ENCODE data around the gene CEACAM16.

The CEACAM16 gene

GRCh38 chr19:44749292-44749691, 50.3 kb downstream of the CEACAM16 start:
- no peak for FAIRE-seq
- no peak for DNase-seq (ENCODE audit: insufficient read length, low spot score)
- TF ChIP-seq POLR2AphosphoS5 (IDR thresholded peaks at IDR 0.05; ENCODE audit: low read depth, low read length): no peak
- TF ChIP-seq PAX5 (IDR thresholded peaks at IDR 0.05; ENCODE audit: insufficient read depth, low read length, severe bottlenecking): no peak
- no peak for TF ChIP-seq SPI1 (IDR thresholded peaks at IDR 0.05; ENCODE audit: low read depth, low read length)
- TF ChIP-seq POLR2A (IDR thresholded peaks at IDR 0.05; ENCODE audit: low read depth, low read length): no peak
- no peak for TF ChIP-seq TAF1 (IDR thresholded peaks at IDR 0.05; ENCODE audit: low read depth, low read length)
- TF ChIP-seq POU2F2 (IDR thresholded peaks at IDR 0.05; ENCODE audit: low read depth, low read length): no peak

GRCh38 chr19:44749994-44750393, 51.0 kb downstream of the CEACAM16 start:
- FAIRE-seq (no peak), DNase-seq (ENCODE audit: insufficient read length, low spot score) (no peak)
- TF ChIP-seq PAX5 (IDR thresholded peaks at IDR 0.05; ENCODE audit: insufficient read depth, low read length, severe bottlenecking) (no peak), POLR2A (IDR thresholded peaks at IDR 0.05; ENCODE audit: low read depth, low read length) (no peak), POU2F2 (IDR thresholded peaks at IDR 0.05; ENCODE audit: low read depth, low read length) (no peak), POLR2AphosphoS5 (IDR thresholded peaks at IDR 0.05; ENCODE audit: low read depth, low read length) (no peak), TAF1 (IDR thresholded peaks at IDR 0.05; ENCODE audit: low read depth, low read length) (no peak), SPI1 (IDR thresholded peaks at IDR 0.05; ENCODE audit: low read depth, low read length) (no peak)

GRCh38 chr19:44752123-44752815, 53.3 kb downstream of the CEACAM16 start:
- no peak for TF ChIP-seq PAX5 (IDR thresholded peaks at IDR 0.05; ENCODE audit: insufficient read depth, low read length, severe bottlenecking)
- TF ChIP-seq POLR2A (IDR thresholded peaks at IDR 0.05; ENCODE audit: low read depth, low read length): no peak
- no peak for TF ChIP-seq POU2F2 (IDR thresholded peaks at IDR 0.05; ENCODE audit: low read depth, low read length)
- no peak for TF ChIP-seq TAF1 (IDR thresholded peaks at IDR 0.05; ENCODE audit: low read depth, low read length)
- FAIRE-seq (peak; percentile 56), DNase-seq (ENCODE audit: insufficient read length, low spot score) (no peak)

- DNase-seq (ENCODE audit: insufficient read length, low spot score) (peak; percentile 92), FAIRE-seq (peak; percentile 99)
- TF ChIP-seq POLR2AphosphoS5 (IDR thresholded peaks at IDR 0.05; ENCODE audit: low read depth, low read length) (0 out of 2 replicates have a peak, but pooled peaks have one; percentile 54), POLR2A (IDR thresholded peaks at IDR 0.05; ENCODE audit: low read depth, low read length) (peak; percentile 9; the same call in 1 of the 2 replicates), TAF1 (IDR thresholded peaks at IDR 0.05; ENCODE audit: low read depth, low read length) (0 out of 2 replicates have a peak, but pooled peaks have one; percentile 13), SPI1 (IDR thresholded peaks at IDR 0.05; ENCODE audit: low read depth, low read length) (peak; percentile 60), POU2F2 (IDR thresholded peaks at IDR 0.05; ENCODE audit: low read depth, low read length) (peak; percentile 91), PAX5 (IDR thresholded peaks at IDR 0.05; ENCODE audit: insufficient read depth, low read length, severe bottlenecking) (peak; percentile 57)
These were observed 54.1 kb downstream of the CEACAM16 start for GRCh38 chr19:44752816-44753625.

- DNase-seq (ENCODE audit: insufficient read length, low spot score) (no peak), FAIRE-seq (no peak)
- TF ChIP-seq PAX5 (IDR thresholded peaks at IDR 0.05; ENCODE audit: insufficient read depth, low read length, severe bottlenecking) (no peak), TAF1 (IDR thresholded peaks at IDR 0.05; ENCODE audit: low read depth, low read length) (no peak), POLR2AphosphoS5 (IDR thresholded peaks at IDR 0.05; ENCODE audit: low read depth, low read length) (no peak), SPI1 (IDR thresholded peaks at IDR 0.05; ENCODE audit: low read depth, low read length) (no peak), POU2F2 (IDR thresholded peaks at IDR 0.05; ENCODE audit: low read depth, low read length) (no peak), POLR2A (IDR thresholded peaks at IDR 0.05; ENCODE audit: low read depth, low read length) (no peak; the same call in 1 of the 2 replicates)
These were observed 54.6 kb downstream of the CEACAM16 start for GRCh38 chr19:44753626-44753931.

GRCh38 chr19:44753932-44754749, 55.2 kb downstream of the CEACAM16 start:
- DNase-seq (ENCODE audit: insufficient read length, low spot score) (peak; percentile 63), FAIRE-seq (peak; percentile 86)
- TF ChIP-seq POLR2A (IDR thresholded peaks at IDR 0.05; ENCODE audit: low read depth, low read length) (peak; percentile 47; the same call in 1 of the 2 replicates), TAF1 (IDR thresholded peaks at IDR 0.05; ENCODE audit: low read depth, low read length) (no peak), POU2F2 (IDR thresholded peaks at IDR 0.05; ENCODE audit: low read depth, low read length) (peak; percentile 11; the same call in 1 of the 2 replicates)

- DNase-seq (ENCODE audit: insufficient read length, low spot score) (no peak), FAIRE-seq (no peak)
- TF ChIP-seq PAX5 (IDR thresholded peaks at IDR 0.05; ENCODE audit: insufficient read depth, low read length, severe bottlenecking) (no peak), POLR2AphosphoS5 (IDR thresholded peaks at IDR 0.05; ENCODE audit: low read depth, low read length) (no peak), SPI1 (IDR thresholded peaks at IDR 0.05; ENCODE audit: low read depth, low read length) (no peak), POU2F2 (IDR thresholded peaks at IDR 0.05; ENCODE audit: low read depth, low read length) (no peak), POLR2A (IDR thresholded peaks at IDR 0.05; ENCODE audit: low read depth, low read length) (no peak; the same call in 1 of the 2 replicates), TAF1 (IDR thresholded peaks at IDR 0.05; ENCODE audit: low read depth, low read length) (no peak)
These were observed 55.8 kb downstream of the CEACAM16 start for GRCh38 chr19:44754750-44755080.

- DNase-seq (ENCODE audit: insufficient read length, low spot score) (no peak), FAIRE-seq (peak; percentile 69)
- no peak for TF ChIP-seq SPI1 (IDR thresholded peaks at IDR 0.05; ENCODE audit: low read depth, low read length)
- no peak for TF ChIP-seq POLR2A (IDR thresholded peaks at IDR 0.05; ENCODE audit: low read depth, low read length)
- TF ChIP-seq POLR2AphosphoS5 (IDR thresholded peaks at IDR 0.05; ENCODE audit: low read depth, low read length): no peak
- no peak for TF ChIP-seq PAX5 (IDR thresholded peaks at IDR 0.05; ENCODE audit: insufficient read depth, low read length, severe bottlenecking)
- no peak for TF ChIP-seq TAF1 (IDR thresholded peaks at IDR 0.05; ENCODE audit: low read depth, low read length)
- TF ChIP-seq POU2F2 (IDR thresholded peaks at IDR 0.05; ENCODE audit: low read depth, low read length): no peak
These were observed 56.3 kb downstream of the CEACAM16 start for GRCh38 chr19:44755219-44755618.

- TF ChIP-seq SPI1 (IDR thresholded peaks at IDR 0.05; ENCODE audit: low read depth, low read length) (no peak), POU2F2 (IDR thresholded peaks at IDR 0.05; ENCODE audit: low read depth, low read length) (no peak), POLR2AphosphoS5 (IDR thresholded peaks at IDR 0.05; ENCODE audit: low read depth, low read length) (no peak), PAX5 (IDR thresholded peaks at IDR 0.05; ENCODE audit: insufficient read depth, low read length, severe bottlenecking) (no peak)
- DNase-seq (ENCODE audit: insufficient read length, low spot score) (no peak), FAIRE-seq (no peak)
These were observed 57.2 kb downstream of the CEACAM16 start for GRCh38 chr19:44756089-44756562.
